GM23338 (cell line): Measurements from ENCODE around the gene KIAA0753. TPM values are rescaled to one million over a fixed set of nuclear protein-coding genes. Genes with fewer than 3 reads are reported as not detected.

ENCODE experiments used
- ATAC-seq: fragments of 200-7000 bp; cut with Tn5 transposase; 3 replicates; pipeline ENCODE4 v1.9.1; 2020
- DNase-seq: peaks from one replicate; pipeline ENCODE4 v3.0.0-alpha.2; 2015; ENCODE audit warnings: low spot score
- H2AFZ ChIP-seq: fragments of 200-600 bp; sonication (generic); 2 replicates; pipeline ENCODE4 v1.8.0; 2016; ENCODE audit warnings: antibody characterized with exemption, mild to moderate bottlenecking, moderate library complexity
- H3F3A ChIP-seq: fragments of 200-600 bp; sonication (generic); replicated peaks from 2 replicates; pipeline ENCODE4 v1.8.0; 2017; ENCODE audit warnings: antibody characterized with exemption, mixed run types, low read depth
- H3K27ac ChIP-seq: fragments of 200-600 bp; sonication (generic); 2 replicates; pipeline ENCODE4 v1.6.1; 2016; ENCODE audit warnings: low read depth
- H3K27me3 ChIP-seq: fragments of 200-600 bp; sonication (generic); 2 replicates; pipeline ENCODE4 v1.8.0; 2016; ENCODE audit warnings: mild to moderate bottlenecking, mixed run types, moderate library complexity; ENCODE audit not compliant: insufficient read depth
- H3K36me3 ChIP-seq: fragments of 200-600 bp; sonication (generic); 2 replicates; pipeline ENCODE4 v1.8.0; 2016; ENCODE audit warnings: mild to moderate bottlenecking; ENCODE audit not compliant: insufficient read depth
- H3K4me1 ChIP-seq: fragments of 200-600 bp; sonication (generic); 2 replicates; pipeline ENCODE4 v1.8.0; 2016; ENCODE audit warnings: mild to moderate bottlenecking, moderate library complexity; ENCODE audit not compliant: insufficient read depth
- H3K4me2 ChIP-seq: fragments of 200-600 bp; sonication (generic); 2 replicates; pipeline ENCODE4 v1.7.1; 2017; ENCODE audit warnings: mixed run types
- H3K4me3 ChIP-seq: fragments of 200-600 bp; sonication (generic); 2 replicates; pipeline ENCODE4 v1.6.1; 2016; ENCODE audit warnings: mixed run types
- H3K79me2 ChIP-seq: fragments of 200-600 bp; sonication (generic); replicated peaks from 2 replicates; pipeline ENCODE4 v1.8.0; 2017; ENCODE audit warnings: mild to moderate bottlenecking; ENCODE audit not compliant: insufficient read depth
- H3K9me2 ChIP-seq: fragments of 200-600 bp; sonication (generic); 2 replicates; pipeline ENCODE4 v1.8.0; 2017; ENCODE audit not compliant: insufficient read depth
- H4K20me1 ChIP-seq: fragments of 200-600 bp; sonication (generic); replicated peaks from 2 replicates; pipeline ENCODE4 v1.8.0; 2017; ENCODE audit warnings: mild to moderate bottlenecking; ENCODE audit not compliant: insufficient read depth
- H3K27ac Mint-ChIP-seq: 2 replicates; pipeline ENCODE4 v1.8.0; 2020; ENCODE audit warnings: inconsistent platforms, mild to moderate bottlenecking, moderate library complexity, mixed read lengths
- H3K27me3 Mint-ChIP-seq: 3 replicates; pipeline ENCODE4 v1.8.0; 2022; ENCODE audit warnings: low read depth, mild to moderate bottlenecking, moderate library complexity, mixed read lengths, inconsistent platforms; ENCODE audit not compliant: insufficient read depth, poor library complexity
- H3K36me3 Mint-ChIP-seq: 3 replicates; pipeline ENCODE4 v1.8.0; 2021; ENCODE audit warnings: low read depth, mild to moderate bottlenecking, inconsistent platforms, moderate library complexity, mixed read lengths
- H3K4me1 Mint-ChIP-seq: 3 replicates; pipeline ENCODE4 v1.8.0; 2020; ENCODE audit warnings: mild to moderate bottlenecking, inconsistent platforms, mixed read lengths
- H3K4me3 Mint-ChIP-seq: 3 replicates; pipeline ENCODE4 v1.8.0; 2021; ENCODE audit warnings: moderate library complexity, mild to moderate bottlenecking, inconsistent platforms, mixed read lengths
- H3K9me3 Mint-ChIP-seq: 3 replicates; pipeline ENCODE4 v1.8.0; 2020; ENCODE audit warnings: moderate library complexity, mild to moderate bottlenecking, inconsistent platforms, mixed read lengths
- CREB1 ChIP-seq: fragments of 250-450 bp; sonication (Bioruptor Pico); IDR thresholded peaks from 2 replicates; pipeline ENCODE4 v1.5.0; 2020; ENCODE audit warnings: low read depth, mild to moderate bottlenecking, moderate library complexity
- EZH2 ChIP-seq: fragments of 200-600 bp; sonication (generic); IDR thresholded peaks from one replicate; pipeline ENCODE4 v1.8.0; 2017; ENCODE audit warnings: antibody characterized with exemption, mild to moderate bottlenecking, low read depth; ENCODE audit not compliant: unreplicated experiment
- EZH2phosphoT487 ChIP-seq: fragments of 200-600 bp; sonication (generic); IDR thresholded peaks from one replicate; pipeline ENCODE4 v1.8.1; 2018; ENCODE audit warnings: antibody characterized with exemption; ENCODE audit not compliant: unreplicated experiment
- JUNB ChIP-seq: IDR thresholded peaks from one replicate; pipeline ENCODE4 v1.6.1; 2016; ENCODE audit warnings: antibody characterized with exemption; ENCODE audit not compliant: unreplicated experiment
- NANOG ChIP-seq: IDR thresholded peaks from 2 replicates; pipeline ENCODE4 v1.6.1; 2016; ENCODE audit warnings: antibody characterized with exemption, borderline replicate concordance
- POLR2AphosphoS5 ChIP-seq: IDR thresholded peaks from 2 replicates; pipeline ENCODE4 v1.6.1; 2016; ENCODE audit warnings: antibody characterized with exemption, low read depth
- STAT1 ChIP-seq: IDR thresholded peaks from one replicate; pipeline ENCODE4 v1.6.1; 2016; ENCODE audit warnings: antibody characterized with exemption; ENCODE audit not compliant: unreplicated experiment
- ZNF114 ChIP-seq: fragments of 250-450 bp; sonication (Bioruptor Pico); IDR thresholded peaks from 2 replicates; pipeline ENCODE4 v1.5.0; 2020; ENCODE audit warnings: mild to moderate bottlenecking, moderate library complexity
- polyA plus RNA-seq: library from polyadenylated mRNA; unstranded; fragments of >200 nt; fragmentation: Nextera tagmentation; extraction: Ambion mirVana; gene quantifications from 2 replicates; pipeline ENCODE4 v1.2.1, GENCODE V29; 2016
- total RNA-seq: library from RNA; depleted of rRNA; stranded (reverse); fragments of >200 nt; shearing (Covaris generic); gene quantifications from 2 replicates; pipeline ENCODE4 v1.2.3, GENCODE V29; 2014
- TF ChIP-seq, protein P1 (sequence below): IDR thresholded peaks from 2 replicates; pipeline ENCODE4 v1.6.1; 2016; ENCODE audit warnings: antibody characterized with exemption
- TF ChIP-seq, protein P2 (sequence below): fragments of 250-450 bp; sonication (Bioruptor Pico); IDR thresholded peaks from 2 replicates; pipeline ENCODE4 v1.5.0; 2020; ENCODE audit warnings: mild to moderate bottlenecking, moderate library complexity

The KIAA0753 gene
- total and polyA plus RNA-seq, 2 experiments from 2014 or later = 6.0 to 27.8 TPM

GRCh38 chr17:6554342-6554741 is 86.2 kb downstream of the KIAA0753 start:
- H3K27me3 ChIP-seq = peaks cover 44% of the 10 kb centered on the region
- H3K9me3 Mint-ChIP-seq = no peaks in the 10 kb centered on the region

More at GRCh38 chr17:6554342-6554741, 86.2 kb downstream of the KIAA0753 start:
- H3K79me2 ChIP-seq = no peaks in the 10 kb centered on the region
- ATAC-seq = no peak
- Mint-ChIP-seq H3K27me3 (peaks cover 47% of the 10 kb centered on the region), H3K27ac (no peak overlapping the region), H3K4me1 (peaks cover 23% of the 10 kb centered on the region), H3K36me3 (no peaks in the 10 kb centered on the region), H3K4me3 (peak overlapping the region; percentile 77; the same call in 2 of the 3 replicates)
- peaks cover 10% of the 10 kb centered on the region; the same call in 1 of the 2 replicates for H3K4me1 ChIP-seq
- 0 out of 2 replicates have a peak, but pooled peaks cover 5% of the 10 kb centered on the region for H3F3A ChIP-seq
- no peak for DNase-seq
- TF ChIP-seq STAT1 = no peak
- TF ChIP-seq, protein P1, sequence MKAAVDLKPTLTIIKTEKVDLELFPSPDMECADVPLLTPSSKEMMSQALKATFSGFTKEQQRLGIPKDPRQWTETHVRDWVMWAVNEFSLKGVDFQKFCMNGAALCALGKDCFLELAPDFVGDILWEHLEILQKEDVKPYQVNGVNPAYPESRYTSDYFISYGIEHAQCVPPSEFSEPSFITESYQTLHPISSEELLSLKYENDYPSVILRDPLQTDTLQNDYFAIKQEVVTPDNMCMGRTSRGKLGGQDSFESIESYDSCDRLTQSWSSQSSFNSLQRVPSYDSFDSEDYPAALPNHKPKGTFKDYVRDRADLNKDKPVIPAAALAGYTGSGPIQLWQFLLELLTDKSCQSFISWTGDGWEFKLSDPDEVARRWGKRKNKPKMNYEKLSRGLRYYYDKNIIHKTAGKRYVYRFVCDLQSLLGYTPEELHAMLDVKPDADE = no peak
- no peak for TF ChIP-seq JUNB
- no peak for TF ChIP-seq ZNF114 (CRISPR knock-in tag)
- no peak for TF ChIP-seq CREB1 (CRISPR knock-in tag)
- no peak for TF ChIP-seq EZH2phosphoT487
- TF ChIP-seq EZH2 = no peak
- no peak for TF ChIP-seq NANOG
- TF ChIP-seq, protein P2, sequence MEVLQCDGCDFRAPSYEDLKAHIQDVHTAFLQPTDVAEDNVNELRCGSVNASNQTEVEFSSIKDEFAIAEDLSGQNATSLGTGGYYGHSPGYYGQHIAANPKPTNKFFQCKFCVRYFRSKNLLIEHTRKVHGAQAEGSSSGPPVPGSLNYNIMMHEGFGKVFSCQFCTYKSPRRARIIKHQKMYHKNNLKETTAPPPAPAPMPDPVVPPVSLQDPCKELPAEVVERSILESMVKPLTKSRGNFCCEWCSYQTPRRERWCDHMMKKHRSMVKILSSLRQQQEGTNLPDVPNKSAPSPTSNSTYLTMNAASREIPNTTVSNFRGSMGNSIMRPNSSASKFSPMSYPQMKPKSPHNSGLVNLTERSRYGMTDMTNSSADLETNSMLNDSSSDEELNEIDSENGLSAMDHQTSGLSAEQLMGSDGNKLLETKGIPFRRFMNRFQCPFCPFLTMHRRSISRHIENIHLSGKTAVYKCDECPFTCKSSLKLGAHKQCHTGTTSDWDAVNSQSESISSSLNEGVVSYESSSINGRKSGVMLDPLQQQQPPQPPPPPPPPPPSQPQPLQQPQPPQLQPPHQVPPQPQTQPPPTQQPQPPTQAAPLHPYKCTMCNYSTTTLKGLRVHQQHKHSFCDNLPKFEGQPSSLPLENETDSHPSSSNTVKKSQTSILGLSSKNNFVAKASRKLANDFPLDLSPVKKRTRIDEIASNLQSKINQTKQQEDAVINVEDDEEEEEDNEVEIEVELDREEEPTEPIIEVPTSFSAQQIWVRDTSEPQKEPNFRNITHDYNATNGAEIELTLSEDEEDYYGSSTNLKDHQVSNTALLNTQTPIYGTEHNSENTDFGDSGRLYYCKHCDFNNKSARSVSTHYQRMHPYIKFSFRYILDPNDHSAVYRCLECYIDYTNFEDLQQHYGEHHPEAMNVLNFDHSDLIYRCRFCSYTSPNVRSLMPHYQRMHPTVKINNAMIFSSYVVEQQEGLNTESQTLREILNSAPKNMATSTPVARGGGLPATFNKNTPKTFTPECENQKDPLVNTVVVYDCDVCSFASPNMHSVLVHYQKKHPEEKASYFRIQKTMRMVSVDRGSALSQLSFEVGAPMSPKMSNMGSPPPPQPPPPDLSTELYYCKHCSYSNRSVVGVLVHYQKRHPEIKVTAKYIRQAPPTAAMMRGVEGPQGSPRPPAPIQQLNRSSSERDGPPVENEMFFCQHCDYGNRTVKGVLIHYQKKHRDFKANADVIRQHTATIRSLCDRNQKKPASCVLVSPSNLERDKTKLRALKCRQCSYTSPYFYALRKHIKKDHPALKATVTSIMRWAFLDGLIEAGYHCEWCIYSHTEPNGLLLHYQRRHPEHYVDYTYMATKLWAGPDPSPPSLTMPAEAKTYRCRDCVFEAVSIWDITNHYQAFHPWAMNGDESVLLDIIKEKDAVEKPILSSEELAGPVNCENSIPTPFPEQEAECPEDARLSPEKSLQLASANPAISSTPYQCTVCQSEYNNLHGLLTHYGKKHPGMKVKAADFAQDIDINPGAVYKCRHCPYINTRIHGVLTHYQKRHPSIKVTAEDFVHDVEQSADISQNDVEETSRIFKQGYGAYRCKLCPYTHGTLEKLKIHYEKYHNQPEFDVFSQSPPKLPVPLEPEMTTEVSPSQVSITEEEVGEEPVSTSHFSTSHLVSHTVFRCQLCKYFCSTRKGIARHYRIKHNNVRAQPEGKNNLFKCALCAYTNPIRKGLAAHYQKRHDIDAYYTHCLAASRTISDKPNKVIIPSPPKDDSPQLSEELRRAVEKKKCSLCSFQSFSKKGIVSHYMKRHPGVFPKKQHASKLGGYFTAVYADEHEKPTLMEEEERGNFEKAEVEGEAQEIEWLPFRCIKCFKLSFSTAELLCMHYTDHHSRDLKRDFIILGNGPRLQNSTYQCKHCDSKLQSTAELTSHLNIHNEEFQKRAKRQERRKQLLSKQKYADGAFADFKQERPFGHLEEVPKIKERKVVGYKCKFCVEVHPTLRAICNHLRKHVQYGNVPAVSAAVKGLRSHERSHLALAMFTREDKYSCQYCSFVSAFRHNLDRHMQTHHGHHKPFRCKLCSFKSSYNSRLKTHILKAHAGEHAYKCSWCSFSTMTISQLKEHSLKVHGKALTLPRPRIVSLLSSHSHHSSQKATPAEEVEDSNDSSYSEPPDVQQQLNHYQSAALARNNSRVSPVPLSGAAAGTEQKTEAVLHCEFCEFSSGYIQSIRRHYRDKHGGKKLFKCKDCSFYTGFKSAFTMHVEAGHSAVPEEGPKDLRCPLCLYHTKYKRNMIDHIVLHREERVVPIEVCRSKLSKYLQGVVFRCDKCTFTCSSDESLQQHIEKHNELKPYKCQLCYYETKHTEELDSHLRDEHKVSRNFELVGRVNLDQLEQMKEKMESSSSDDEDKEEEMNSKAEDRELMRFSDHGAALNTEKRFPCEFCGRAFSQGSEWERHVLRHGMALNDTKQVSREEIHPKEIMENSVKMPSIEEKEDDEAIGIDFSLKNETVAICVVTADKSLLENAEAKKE (CRISPR knock-in tag) = no peak
- TF ChIP-seq POLR2AphosphoS5 = no peak
- peak overlapping the region; percentile 97; the same call in 1 of the 2 replicates for H3K4me2 ChIP-seq
- no peaks in the 10 kb centered on the region for H3K36me3 ChIP-seq
- no peaks in the 10 kb centered on the region for H3K9me2 ChIP-seq
- no peak overlapping the region for H3K27ac ChIP-seq
- H3K4me3 ChIP-seq = peak overlapping the region; percentile 82; the same call in 1 of the 2 replicates
- no peaks in the 10 kb centered on the region for H4K20me1 ChIP-seq
- H2AFZ ChIP-seq = no peak overlapping the region
